Vagina (tissue), 2 donors: ENCODE results near the gene PANK3. TPM values are rescaled to one million over a fixed set of nuclear protein-coding genes. Genes with fewer than 3 reads are reported as not detected.

Source experiments
- DNase-seq, 2 donors: peaks; one replicate each; pipeline ENCODE4 v3.0.0-alpha.2; 2017; ENCODE audit errors: extremely low spot score in 2 of 2
- H3K27ac ChIP-seq: fragments of 200-600 bp; sonication (generic); one replicate; pipeline ENCODE4 v1.5.1; 2019
- H3K27me3 ChIP-seq: fragments of 200-600 bp; sonication (generic); one replicate; pipeline ENCODE4 v1.5.1; 2019
- H3K36me3 ChIP-seq, 2 donors: fragments of 200-600 bp; sonication (generic); one replicate each; pipeline ENCODE4 v1.5.1; 2017 to 2019
- H3K4me1 ChIP-seq: fragments of 200-600 bp; sonication (generic); one replicate; pipeline ENCODE4 v1.5.1; 2019
- H3K4me3 ChIP-seq, 2 donors: fragments of 200-600 bp; sonication (generic); 1 replicate in 1 of 2; 2 replicates in 1 of 2; pipeline ENCODE4 v1.5.1; 2016 to 2019
- H3K9me3 ChIP-seq: fragments of 200-600 bp; sonication (generic); one replicate; pipeline ENCODE4 v1.5.1; 2019
- POLR2A ChIP-seq, 2 donors: fragments of 450-650 bp; IDR thresholded peaks; one replicate each; pipeline ENCODE4 v1.6.1; 2017; ENCODE audit warnings: antibody characterized with exemption in 2 of 2, mild to moderate bottlenecking in 2 of 2, moderate library complexity in 2 of 2
- POLR2AphosphoS5 ChIP-seq, 2 donors: sonication (generic); formaldehyde crosslinking; IDR thresholded peaks; one replicate each; pipeline ENCODE4 v1.9.0; 2017; ENCODE audit warnings: antibody characterized with exemption in 2 of 2, mild to moderate bottlenecking in 2 of 2, low read depth in 1 of 2; ENCODE audit not compliant: insufficient read depth in 1 of 2
- intact Hi-C: fragments of 100-400 bp; cut with DNase I; formaldehyde crosslinking; loops from one replicate; pipeline ENCODE4 v1.15.1; 2023
- total RNA-seq: library from RNA; depleted of rRNA; stranded (reverse); fragments of >200 nt; gene quantifications from one replicate; pipeline ENCODE4 v1.2.3, GENCODE V29; 2016
- TF ChIP-seq, protein P1 (sequence below), 3 experiments: fragments of 450-650 bp in 2 of 3; fragments of 200-600 bp in 1 of 3; sonication (generic) in 1 of 3; IDR thresholded peaks; one replicate each; pipeline ENCODE4 v1.5.1; 2017 to 2019; ENCODE audit warnings: antibody characterized with exemption in 3 of 3, mild to moderate bottlenecking in 2 of 3, moderate library complexity in 2 of 3

PANK3 gene
- total RNA-seq, 1 donor from 2014 or later, result 29.5 TPM

DNA sequence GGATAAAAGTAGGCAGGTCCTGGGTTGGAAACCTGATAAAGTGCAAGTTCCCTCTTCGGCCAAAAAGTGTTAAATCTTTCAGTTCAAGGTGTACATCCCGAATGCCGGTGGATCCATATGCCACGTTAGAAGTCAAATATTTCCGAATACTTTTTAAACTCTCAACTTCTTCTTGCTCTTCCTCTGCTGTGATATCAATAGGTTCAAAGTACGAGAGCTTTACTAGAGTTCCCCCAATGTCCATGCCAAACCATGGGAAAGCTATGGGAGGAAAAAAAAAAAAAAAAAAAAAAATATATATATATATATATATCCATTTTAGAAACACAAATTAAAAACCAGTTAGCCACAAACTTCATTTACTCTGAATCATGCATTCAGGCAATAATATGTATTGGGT, 10.4 kb downstream of the PANK3 start:
- TF ChIP-seq, protein P1, sequence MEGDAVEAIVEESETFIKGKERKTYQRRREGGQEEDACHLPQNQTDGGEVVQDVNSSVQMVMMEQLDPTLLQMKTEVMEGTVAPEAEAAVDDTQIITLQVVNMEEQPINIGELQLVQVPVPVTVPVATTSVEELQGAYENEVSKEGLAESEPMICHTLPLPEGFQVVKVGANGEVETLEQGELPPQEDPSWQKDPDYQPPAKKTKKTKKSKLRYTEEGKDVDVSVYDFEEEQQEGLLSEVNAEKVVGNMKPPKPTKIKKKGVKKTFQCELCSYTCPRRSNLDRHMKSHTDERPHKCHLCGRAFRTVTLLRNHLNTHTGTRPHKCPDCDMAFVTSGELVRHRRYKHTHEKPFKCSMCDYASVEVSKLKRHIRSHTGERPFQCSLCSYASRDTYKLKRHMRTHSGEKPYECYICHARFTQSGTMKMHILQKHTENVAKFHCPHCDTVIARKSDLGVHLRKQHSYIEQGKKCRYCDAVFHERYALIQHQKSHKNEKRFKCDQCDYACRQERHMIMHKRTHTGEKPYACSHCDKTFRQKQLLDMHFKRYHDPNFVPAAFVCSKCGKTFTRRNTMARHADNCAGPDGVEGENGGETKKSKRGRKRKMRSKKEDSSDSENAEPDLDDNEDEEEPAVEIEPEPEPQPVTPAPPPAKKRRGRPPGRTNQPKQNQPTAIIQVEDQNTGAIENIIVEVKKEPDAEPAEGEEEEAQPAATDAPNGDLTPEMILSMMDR (IDR thresholded peaks at IDR 0.05), result no peak
- TF ChIP-seq POLR2A (IDR thresholded peaks at IDR 0.05), result no peak
- no peak for TF ChIP-seq POLR2AphosphoS5 (IDR thresholded peaks at IDR 0.05; ENCODE audit: insufficient read depth in 1 of 2, low read depth in 1 of 2)
- Histone ChIP-seq H3K36me3 (peaks cover 0 to 37% of the 10 kb centered on the region in 2 donors), H3K4me3 (no peak overlapping the region), H3K4me1 (peaks cover 6% of the 10 kb centered on the region), H3K27ac (no peak overlapping the region), H3K27me3 (no peaks in the 10 kb centered on the region), H3K9me3 (no peaks in the 10 kb centered on the region)
- no peak for DNase-seq
- intact Hi-C loops, result no loop called here

DNA sequence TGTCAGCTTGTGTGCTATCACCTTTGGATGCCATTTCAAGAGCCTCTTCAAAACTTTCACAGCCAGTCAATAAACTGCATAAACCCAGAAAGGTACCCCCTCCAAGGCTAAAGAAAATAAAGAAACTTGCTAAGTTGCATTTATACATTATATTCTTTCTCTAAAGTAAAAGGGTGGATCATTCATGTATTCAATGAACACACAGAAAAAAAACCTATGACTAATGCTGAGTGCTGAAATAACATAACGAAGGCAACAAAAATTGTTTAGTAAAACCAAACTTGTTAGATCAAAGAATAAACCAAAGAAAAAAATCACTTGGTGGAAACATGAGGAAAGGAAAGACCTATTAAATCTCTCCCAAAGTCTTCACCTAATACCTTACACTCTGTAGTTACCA, 15.2 kb downstream of the PANK3 start:
- H3K4me1 ChIP-seq, result no peaks in the 10 kb centered on the region
- DNase-seq, result no peak
- H3K27ac ChIP-seq, result no peak overlapping the region
- H3K27me3 ChIP-seq, result no peaks in the 10 kb centered on the region
- no peak for TF ChIP-seq POLR2AphosphoS5 (IDR thresholded peaks at IDR 0.05; ENCODE audit: insufficient read depth in 1 of 2, low read depth in 1 of 2)
- TF ChIP-seq, protein P1 (IDR thresholded peaks at IDR 0.05), result no peak
- TF ChIP-seq POLR2A (IDR thresholded peaks at IDR 0.05), result no peak
- H3K36me3 ChIP-seq, result peaks cover 0 to 42% of the 10 kb centered on the region in 2 donors
- no peak overlapping the region for H3K4me3 ChIP-seq
- intact Hi-C loops, result no loop called here
- no peaks in the 10 kb centered on the region for H3K9me3 ChIP-seq

DNA sequence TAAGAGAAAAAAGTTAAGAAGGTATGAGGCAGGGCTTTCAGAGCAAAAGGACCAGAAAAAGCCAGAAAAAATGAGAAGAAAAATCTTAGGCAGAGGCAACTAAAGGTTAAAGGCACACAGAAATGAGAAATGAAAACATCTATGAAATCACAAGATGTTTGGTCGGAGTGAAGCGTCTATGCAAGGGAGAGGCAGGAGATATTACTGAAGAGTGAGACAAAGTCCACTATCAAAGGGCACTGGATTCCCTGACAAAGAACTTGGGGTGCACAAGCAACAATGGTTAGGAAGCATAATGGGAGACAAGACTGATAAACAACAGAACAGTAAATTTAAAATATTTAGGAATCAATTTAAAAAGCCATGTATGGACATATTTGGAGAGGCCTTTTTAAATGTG, 16.9 kb downstream of the PANK3 start:
- Histone ChIP-seq H3K9me3 (no peaks in the 10 kb centered on the region), H3K36me3 (peaks cover 0 to 45% of the 10 kb centered on the region in 2 donors), H3K4me3 (no peak overlapping the region), H3K27ac (no peak overlapping the region), H3K27me3 (no peaks in the 10 kb centered on the region), H3K4me1 (no peaks in the 10 kb centered on the region)
- DNase-seq, result no peak
- TF ChIP-seq POLR2A (IDR thresholded peaks at IDR 0.05) (no peak), POLR2AphosphoS5 (IDR thresholded peaks at IDR 0.05; ENCODE audit: insufficient read depth in 1 of 2, low read depth in 1 of 2) (no peak)
- TF ChIP-seq, protein P1 (IDR thresholded peaks at IDR 0.05), result no peak
- intact Hi-C loops, result no loop called here

DNA sequence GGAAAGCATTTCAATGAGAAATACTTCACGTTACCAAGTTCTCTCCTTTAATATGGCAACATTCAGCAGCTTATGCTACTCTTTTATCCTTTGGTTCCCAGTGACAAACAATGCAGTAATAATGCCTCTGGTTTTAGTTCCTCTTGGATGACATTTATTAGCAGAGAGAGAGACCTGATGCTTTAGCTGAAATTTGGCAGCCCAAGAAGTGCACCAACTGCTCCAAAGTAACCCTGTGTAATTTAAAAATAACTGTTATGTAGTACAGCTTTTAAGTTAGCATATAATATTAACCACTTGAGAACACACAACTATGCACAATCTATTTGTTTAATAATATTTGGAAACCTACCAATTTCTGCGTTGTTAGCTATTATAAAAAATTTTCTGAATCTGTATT, 21.8 kb downstream of the PANK3 start:
- H3K4me3 ChIP-seq, result no peak overlapping the region
- no peaks in the 10 kb centered on the region for H3K9me3 ChIP-seq
- intact Hi-C loops, result no loop called here
- H3K27ac ChIP-seq, result no peak overlapping the region
- no peak for DNase-seq
- H3K36me3 ChIP-seq, result peaks cover 0 to 29% of the 10 kb centered on the region in 2 donors
- TF ChIP-seq POLR2AphosphoS5 (IDR thresholded peaks at IDR 0.05; ENCODE audit: insufficient read depth in 1 of 2, low read depth in 1 of 2) (no peak), POLR2A (IDR thresholded peaks at IDR 0.05) (no peak)
- TF ChIP-seq, protein P1 (IDR thresholded peaks at IDR 0.05), result no peak
- no peaks in the 10 kb centered on the region for H3K4me1 ChIP-seq
- no peaks in the 10 kb centered on the region for H3K27me3 ChIP-seq

DNA sequence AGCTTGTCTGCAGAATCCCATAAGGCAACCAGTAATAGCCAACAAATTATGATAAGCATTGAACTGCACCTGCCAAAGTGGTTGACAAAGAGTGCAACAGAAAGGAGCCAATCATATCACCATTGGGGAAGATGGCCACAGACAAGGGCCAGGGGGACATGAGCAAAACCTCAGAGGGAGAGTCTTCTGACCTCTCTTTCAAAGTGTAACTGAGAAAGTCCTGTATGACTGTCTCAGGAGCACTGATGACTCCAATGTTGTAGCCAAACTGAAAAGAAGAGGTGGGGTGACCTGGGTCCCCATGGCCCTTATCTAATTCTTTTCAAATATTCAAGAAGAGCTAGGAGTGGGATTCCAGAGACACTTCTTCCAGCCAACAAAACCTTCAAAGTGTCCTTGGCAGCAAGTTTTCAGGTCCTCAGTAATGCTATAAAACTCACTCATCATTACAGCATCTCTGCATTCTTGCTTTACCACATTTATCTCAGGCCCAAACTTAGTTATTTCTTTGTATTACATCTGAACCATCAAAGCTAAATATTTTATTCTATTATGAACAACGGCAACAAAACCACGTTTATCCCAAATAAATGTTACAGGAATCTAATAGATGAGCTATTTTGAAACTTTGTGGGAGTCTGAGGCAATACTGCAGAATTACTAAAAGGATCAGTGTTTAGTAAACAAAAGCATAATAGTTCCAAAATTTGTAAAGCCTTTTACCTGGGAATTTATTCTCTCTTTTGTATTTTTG, 25.6 kb downstream of the PANK3 start:
- no peak for DNase-seq
- H3K4me3 ChIP-seq, result no peak overlapping the region
- no peak for TF ChIP-seq POLR2A (IDR thresholded peaks at IDR 0.05)
- TF ChIP-seq POLR2AphosphoS5 (IDR thresholded peaks at IDR 0.05; ENCODE audit: insufficient read depth in 1 of 2, low read depth in 1 of 2), result no peak
- TF ChIP-seq, protein P1 (IDR thresholded peaks at IDR 0.05), result no peak
- no peaks in the 10 kb centered on the region for H3K27me3 ChIP-seq
- peaks cover 0 to 26% of the 10 kb centered on the region in 2 donors for H3K36me3 ChIP-seq
- H3K4me1 ChIP-seq, result no peaks in the 10 kb centered on the region
- no peak overlapping the region for H3K27ac ChIP-seq
- no peaks in the 10 kb centered on the region for H3K9me3 ChIP-seq
- intact Hi-C loops, result no loop called here
